SH-SY5Y (cell line): ENCODE results near the gene BZW1.

Source experiments
- GATA2 ChIP-seq: IDR thresholded peaks from 2 replicates; pipeline ENCODE4 v1.6.1; 2011; ENCODE audit warnings: mild to moderate bottlenecking, low read depth, low read length
- GATA3 ChIP-seq: IDR thresholded peaks from 2 replicates; pipeline ENCODE4 v1.6.1; 2011; ENCODE audit warnings: low read depth, mild to moderate bottlenecking, low read length, moderate library complexity

GRCh38 chr2:200762127-200762526 is 49.6 kb upstream of the BZW1 start:
- TF ChIP-seq GATA2, result no peak
- no peak for TF ChIP-seq GATA3
